Mesenteric fat pad (tissue), 1 donor: ENCODE results near the gene PKP1. TPM values are rescaled to one million over a fixed set of nuclear protein-coding genes. Genes with fewer than 3 reads are reported as not detected.

Experiments
- DNase-seq: peaks from one replicate; pipeline ENCODE4 v3.0.0-alpha.2; 2020; ENCODE audit warnings: low spot score
- total RNA-seq: library from RNA; stranded (reverse); fragmentation: NEBNext Ultra II Directional; extraction: Animal tissue kit (Norgen Biotek cat#: 25700); gene quantifications from one replicate; pipeline ENCODE4 v1.2.1, GENCODE V29; 2021
- donor health status: DM: yes; HTN: yes; CAD: no.

Gene PKP1
- total RNA-seq, 1 donor from 2014 or later: 11.5 TPM

GRCh38 chr1:201327687-201328240, 44.5 kb downstream of the PKP1 start:
- DNase-seq: no peak

GRCh38 chr1:201328576-201328975, 45.3 kb downstream of the PKP1 start:
- DNase-seq: no peak

- DNase-seq: no peak
These were observed 46.0 kb downstream of the PKP1 start for GRCh38 chr1:201329286-201329685.

GRCh38 chr1:201329801-201330200, 46.5 kb downstream of the PKP1 start:
- no peak for DNase-seq

GRCh38 chr1:201330541-201330940, 47.2 kb downstream of the PKP1 start:
- no peak for DNase-seq

- no peak for DNase-seq
These were observed 47.9 kb downstream of the PKP1 start for GRCh38 chr1:201331166-201331565.

- DNase-seq: no peak
These were observed 48.7 kb downstream of the PKP1 start for GRCh38 chr1:201332021-201332420.

GRCh38 chr1:201332616-201333335, 49.5 kb downstream of the PKP1 start:
- DNase-seq: no peak

- DNase-seq: no peak
These were observed 51.2 kb downstream of the PKP1 start for GRCh38 chr1:201334325-201335173.

GRCh38 chr1:201335174-201335870, 52.0 kb downstream of the PKP1 start:
- DNase-seq: no peak

- no peak for DNase-seq
These were observed 52.6 kb downstream of the PKP1 start for GRCh38 chr1:201335901-201336300.

GRCh38 chr1:201336711-201337450, 53.6 kb downstream of the PKP1 start:
- DNase-seq: no peak

GRCh38 chr1:201341377-201341776, 58.1 kb downstream of the PKP1 start:
- no peak for DNase-seq

GRCh38 chr1:201344206-201345080, 61.1 kb downstream of the PKP1 start:
- DNase-seq: no peak

GRCh38 chr1:201345081-201345355, 61.7 kb downstream of the PKP1 start:
- DNase-seq: no peak

GRCh38 chr1:201346337-201346939, 63.1 kb downstream of the PKP1 start:
- DNase-seq: no peak

- no peak for DNase-seq
These were observed 63.7 kb downstream of the PKP1 start for GRCh38 chr1:201346987-201347386.

GRCh38 chr1:201347498-201348210, 64.3 kb downstream of the PKP1 start:
- DNase-seq: no peak

- no peak for DNase-seq
These were observed 64.9 kb downstream of the PKP1 start for GRCh38 chr1:201348211-201348566.
